ENCODE data around the gene LTBP1.

DNA sequence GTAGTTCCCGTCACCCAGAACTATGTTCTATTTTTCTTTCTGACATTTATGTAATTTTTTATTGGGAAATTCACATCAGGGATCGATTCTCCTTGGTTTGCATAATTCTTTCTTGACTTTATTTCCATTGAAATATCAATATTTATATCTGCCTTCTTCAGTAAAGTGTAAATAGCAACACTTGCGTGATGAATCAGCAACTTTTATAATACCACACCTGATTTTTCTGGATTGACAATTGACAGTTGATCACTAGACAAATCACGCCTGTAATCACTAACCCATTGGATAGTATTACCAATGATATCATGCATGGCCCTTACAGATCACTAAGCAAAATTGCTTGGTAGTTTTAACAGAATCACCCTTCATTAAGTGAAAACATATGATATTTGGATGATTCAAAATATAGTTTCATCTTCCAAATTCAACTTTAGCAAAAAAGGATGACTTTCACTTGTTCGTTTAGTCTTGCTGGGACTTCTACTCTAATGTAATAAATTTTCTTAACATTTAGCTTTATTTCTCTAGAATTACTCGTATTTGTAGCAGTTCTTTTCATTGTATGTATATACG is 390.7 kb downstream of the LTBP1 start:
- TF ChIP-seq POLR2A (IDR thresholded peaks at IDR 0.05): no peak
- TF ChIP-seq, protein P1, sequence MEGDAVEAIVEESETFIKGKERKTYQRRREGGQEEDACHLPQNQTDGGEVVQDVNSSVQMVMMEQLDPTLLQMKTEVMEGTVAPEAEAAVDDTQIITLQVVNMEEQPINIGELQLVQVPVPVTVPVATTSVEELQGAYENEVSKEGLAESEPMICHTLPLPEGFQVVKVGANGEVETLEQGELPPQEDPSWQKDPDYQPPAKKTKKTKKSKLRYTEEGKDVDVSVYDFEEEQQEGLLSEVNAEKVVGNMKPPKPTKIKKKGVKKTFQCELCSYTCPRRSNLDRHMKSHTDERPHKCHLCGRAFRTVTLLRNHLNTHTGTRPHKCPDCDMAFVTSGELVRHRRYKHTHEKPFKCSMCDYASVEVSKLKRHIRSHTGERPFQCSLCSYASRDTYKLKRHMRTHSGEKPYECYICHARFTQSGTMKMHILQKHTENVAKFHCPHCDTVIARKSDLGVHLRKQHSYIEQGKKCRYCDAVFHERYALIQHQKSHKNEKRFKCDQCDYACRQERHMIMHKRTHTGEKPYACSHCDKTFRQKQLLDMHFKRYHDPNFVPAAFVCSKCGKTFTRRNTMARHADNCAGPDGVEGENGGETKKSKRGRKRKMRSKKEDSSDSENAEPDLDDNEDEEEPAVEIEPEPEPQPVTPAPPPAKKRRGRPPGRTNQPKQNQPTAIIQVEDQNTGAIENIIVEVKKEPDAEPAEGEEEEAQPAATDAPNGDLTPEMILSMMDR (IDR thresholded peaks at IDR 0.05): no peak

All from lower leg skin (tissue), 3 donors.